Measurements from ENCODE around the gene ZBTB1. TPM values are rescaled to one million over a fixed set of nuclear protein-coding genes. Genes with fewer than 3 reads are reported as not detected.
A peak's percentile ranks its signal among the peaks of the same experiment; 100 is the strongest.

The ZBTB1 gene
- total and polyA plus RNA-seq, 2 experiments from 2014 or later: 37.5 to 60.0 TPM

DNA sequence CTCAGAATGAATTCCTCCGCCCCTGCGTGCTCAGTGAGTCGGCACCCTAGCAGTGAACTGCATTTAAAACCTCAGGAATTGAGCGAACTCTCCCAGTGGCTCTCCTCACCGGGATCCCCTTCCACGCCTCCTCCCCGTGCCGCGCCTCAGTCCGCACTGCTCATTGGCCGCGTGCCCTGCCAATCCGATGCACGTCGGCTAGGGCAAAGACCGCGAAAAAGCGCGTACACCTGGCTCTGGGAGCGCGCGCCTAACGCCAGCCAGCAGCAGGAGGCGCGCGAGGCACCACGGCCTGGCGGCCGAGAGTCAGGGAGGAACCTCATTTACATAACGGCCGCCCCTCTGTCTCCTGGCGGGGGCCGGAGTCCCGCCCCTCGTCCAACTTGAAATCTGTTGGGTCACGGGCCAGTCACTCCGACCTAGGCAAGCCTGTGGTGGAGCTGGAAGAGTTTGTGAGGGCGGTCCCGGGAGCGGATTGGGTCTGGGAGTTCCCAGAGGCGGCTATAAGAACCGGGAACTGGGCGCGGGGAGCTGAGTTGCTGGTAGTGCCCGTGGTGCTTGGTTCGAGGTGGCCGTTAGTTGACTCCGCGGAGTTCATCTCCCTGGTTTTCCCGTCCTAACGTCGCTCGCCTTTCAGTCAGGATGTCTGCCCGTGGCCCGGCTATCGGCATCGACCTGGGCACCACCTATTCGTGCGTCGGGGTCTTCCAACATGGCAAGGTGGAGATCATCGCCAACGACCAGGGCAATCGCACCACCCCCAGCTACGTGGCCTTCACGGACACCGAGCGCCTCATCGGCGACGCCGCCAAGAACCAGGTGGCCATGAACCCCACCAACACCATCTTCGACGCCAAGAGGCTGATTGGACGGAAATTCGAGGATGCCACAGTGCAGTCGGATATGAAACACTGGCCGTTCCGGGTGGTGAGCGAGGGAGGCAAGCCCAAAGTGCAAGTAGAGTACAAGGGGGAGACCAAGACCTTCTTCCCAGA is 35.9 kb downstream of the ZBTB1 start, which contains the start of gene HSPA2:
TSS of gene HSPA2 (plus strand) at position 534 of the 995 bp plus-strand sequence. CDS start at position 643, 109 bp downstream.
- H3F3A ChIP-seq (ENCODE audit: insufficient read depth): peaks cover 52% of the 10 kb centered on the region
- no peaks in the 10 kb centered on the region for H3K36me3 ChIP-seq (ENCODE audit: low read depth)
- peak within 1 kb of the TSS; percentile 87 for H2AFZ ChIP-seq
- H3K4me2 ChIP-seq (ENCODE audit: unreplicated experiment): peak within 1 kb of the TSS; percentile 72
- no peaks in the 10 kb centered on the region for H4K20me1 ChIP-seq (ENCODE audit: insufficient read depth)
- in situ Hi-C loops (cut with MboI): loop anchor here (10.0 kb wide), 1 partner anchor 94 kb away; no protein-coding TSS in a partner anchor
- peaks cover 28% of the 10 kb centered on the region for H3K4me1 ChIP-seq (ENCODE audit: insufficient read depth)
- peak within 1 kb of the TSS; percentile 77 for H3K4me3 ChIP-seq
- 5% methylated on average over 79 of the region's 79 CpGs for WGBS, 2 experiments (ENCODE audit: low coverage in 1 of 2, low lambda C conversion rate in 2 of 2, missing lambda C conversion rate in 2 of 2)
- peak within 1 kb of the TSS; percentile 88 for H3K9ac ChIP-seq
- peaks cover 5% of the 10 kb centered on the region; the same call in 1 of the 2 replicates for H3K79me2 ChIP-seq (ENCODE audit: insufficient read depth)
- H3K9me3 ChIP-seq (ENCODE audit: low read depth): no peaks in the 10 kb centered on the region
- H3K27me3 ChIP-seq (replicated peaks; ENCODE audit: insufficient read depth): no peaks in the 10 kb centered on the region
- peak; percentile 100 for DNase-seq
- TF ChIP-seq EZH2 (IDR thresholded peaks at IDR 0.05; ENCODE audit: insufficient read depth, poor library complexity, severe bottlenecking) (no peak), EZH2phosphoT487 (IDR thresholded peaks at IDR 0.05; ENCODE audit: insufficient read depth, low read depth) (no peak)
- H3K27ac ChIP-seq: peak within 1 kb of the TSS; percentile 92
- H3K9me2 ChIP-seq (ENCODE audit: insufficient read depth): no peaks in the 10 kb centered on the region

DNA sequence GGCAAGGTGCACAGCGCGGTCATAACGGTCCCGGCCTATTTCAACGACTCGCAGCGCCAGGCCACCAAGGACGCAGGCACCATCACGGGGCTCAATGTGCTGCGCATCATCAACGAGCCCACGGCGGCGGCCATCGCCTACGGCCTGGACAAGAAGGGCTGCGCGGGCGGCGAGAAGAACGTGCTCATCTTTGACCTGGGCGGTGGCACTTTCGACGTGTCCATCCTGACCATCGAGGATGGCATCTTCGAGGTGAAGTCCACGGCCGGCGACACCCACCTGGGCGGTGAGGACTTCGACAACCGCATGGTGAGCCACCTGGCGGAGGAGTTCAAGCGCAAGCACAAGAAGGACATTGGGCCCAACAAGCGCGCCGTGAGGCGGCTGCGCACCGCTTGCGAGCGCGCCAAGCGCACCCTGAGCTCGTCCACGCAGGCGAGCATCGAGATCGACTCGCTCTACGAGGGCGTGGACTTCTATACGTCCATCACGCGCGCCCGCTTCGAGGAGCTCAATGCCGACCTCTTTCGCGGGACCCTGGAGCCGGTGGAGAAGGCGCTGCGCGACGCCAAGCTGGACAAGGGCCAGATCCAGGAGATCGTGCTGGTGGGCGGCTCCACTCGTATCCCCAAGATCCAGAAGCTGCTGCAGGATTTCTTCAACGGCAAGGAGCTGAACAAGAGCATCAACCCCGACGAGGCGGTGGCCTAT is 36.8 kb downstream of the ZBTB1 start:
- no peaks in the 10 kb centered on the region for H3K27me3 ChIP-seq (replicated peaks; ENCODE audit: insufficient read depth)
- H3K27ac ChIP-seq: no peak overlapping the region
- H3K9ac ChIP-seq: no peak overlapping the region
- 18 to 20% methylated on average over 72 to 73 of the region's 73 CpGs for whole genome bisulfite sequencing, 2 experiments (ENCODE audit: low coverage in 1 of 2, low lambda C conversion rate in 2 of 2, missing lambda C conversion rate in 2 of 2)
- no peaks in the 10 kb centered on the region for H3K9me3 ChIP-seq (ENCODE audit: low read depth)
- H4K20me1 ChIP-seq (ENCODE audit: insufficient read depth): no peaks in the 10 kb centered on the region
- H3K9me2 ChIP-seq (ENCODE audit: insufficient read depth): no peaks in the 10 kb centered on the region
- in situ Hi-C loops (cut with MboI): loop anchor here (10.0 kb wide), 1 partner anchor 93 kb away; no protein-coding TSS in a partner anchor
- H3K4me3 ChIP-seq: peak overlapping the region; percentile 69
- H3F3A ChIP-seq (ENCODE audit: insufficient read depth): peaks cover 43% of the 10 kb centered on the region
- TF ChIP-seq EZH2 (IDR thresholded peaks at IDR 0.05; ENCODE audit: insufficient read depth, poor library complexity, severe bottlenecking): no peak
- no peak for TF ChIP-seq EZH2phosphoT487 (IDR thresholded peaks at IDR 0.05; ENCODE audit: insufficient read depth, low read depth)
- H2AFZ ChIP-seq: peak overlapping the region; percentile 79
- DNase-seq: peak; percentile 61
- peaks cover 21% of the 10 kb centered on the region for H3K4me1 ChIP-seq (ENCODE audit: insufficient read depth)
- H3K36me3 ChIP-seq (ENCODE audit: low read depth): no peaks in the 10 kb centered on the region
- H3K4me2 ChIP-seq (ENCODE audit: unreplicated experiment): peak overlapping the region; percentile 72
- peaks cover 5% of the 10 kb centered on the region; the same call in 1 of the 2 replicates for H3K79me2 ChIP-seq (ENCODE audit: insufficient read depth)

DNA sequence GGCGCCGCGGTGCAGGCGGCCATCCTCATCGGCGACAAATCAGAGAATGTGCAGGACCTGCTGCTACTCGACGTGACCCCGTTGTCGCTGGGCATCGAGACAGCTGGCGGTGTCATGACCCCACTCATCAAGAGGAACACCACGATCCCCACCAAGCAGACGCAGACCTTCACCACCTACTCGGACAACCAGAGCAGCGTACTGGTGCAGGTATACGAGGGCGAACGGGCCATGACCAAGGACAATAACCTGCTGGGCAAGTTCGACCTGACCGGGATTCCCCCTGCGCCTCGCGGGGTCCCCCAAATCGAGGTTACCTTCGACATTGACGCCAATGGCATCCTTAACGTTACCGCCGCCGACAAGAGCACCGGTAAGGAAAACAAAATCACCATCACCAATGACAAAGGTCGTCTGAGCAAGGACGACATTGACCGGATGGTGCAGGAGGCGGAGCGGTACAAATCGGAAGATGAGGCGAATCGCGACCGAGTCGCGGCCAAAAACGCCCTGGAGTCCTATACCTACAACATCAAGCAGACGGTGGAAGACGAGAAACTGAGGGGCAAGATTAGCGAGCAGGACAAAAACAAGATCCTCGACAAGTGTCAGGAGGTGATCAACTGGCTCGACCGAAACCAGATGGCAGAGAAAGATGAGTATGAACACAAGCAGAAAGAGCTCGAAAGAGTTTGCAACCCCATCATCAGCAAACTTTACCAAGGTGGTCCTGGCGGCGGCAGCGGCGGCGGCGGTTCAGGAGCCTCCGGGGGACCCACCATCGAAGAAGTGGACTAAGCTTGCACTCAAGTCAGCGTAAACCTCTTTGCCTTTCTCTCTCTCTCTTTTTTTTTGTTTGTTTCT is 37.6 kb downstream of the ZBTB1 start:
- peaks cover 5% of the 10 kb centered on the region; the same call in 1 of the 2 replicates for H3K79me2 ChIP-seq (ENCODE audit: insufficient read depth)
- H3K27me3 ChIP-seq (replicated peaks; ENCODE audit: insufficient read depth): no peaks in the 10 kb centered on the region
- peak overlapping the region; percentile 69 for H3K4me3 ChIP-seq
- DNase-seq: peak; percentile 18
- WGBS, 2 experiments (ENCODE audit: low coverage in 1 of 2, low lambda C conversion rate in 2 of 2, missing lambda C conversion rate in 2 of 2): 9 to 14% methylated on average over 61 of the region's 61 CpGs
- H3K9ac ChIP-seq: peak overlapping the region; percentile 46
- no peaks in the 10 kb centered on the region for H4K20me1 ChIP-seq (ENCODE audit: insufficient read depth)
- no peaks in the 10 kb centered on the region for H3K9me2 ChIP-seq (ENCODE audit: insufficient read depth)
- peak overlapping the region; percentile 79 for H2AFZ ChIP-seq
- peaks cover 13% of the 10 kb centered on the region for H3K4me1 ChIP-seq (ENCODE audit: insufficient read depth)
- TF ChIP-seq EZH2 (IDR thresholded peaks at IDR 0.05; ENCODE audit: insufficient read depth, poor library complexity, severe bottlenecking) (no peak), EZH2phosphoT487 (IDR thresholded peaks at IDR 0.05; ENCODE audit: insufficient read depth, low read depth) (no peak)
- in situ Hi-C loops (cut with MboI): loop anchor here (10.0 kb wide), 1 partner anchor 93 kb away; no protein-coding TSS in a partner anchor
- H3K4me2 ChIP-seq (ENCODE audit: unreplicated experiment): peak overlapping the region; percentile 68
- H3K36me3 ChIP-seq (ENCODE audit: low read depth): no peaks in the 10 kb centered on the region
- peaks cover 35% of the 10 kb centered on the region for H3F3A ChIP-seq (ENCODE audit: insufficient read depth)
- H3K9me3 ChIP-seq (ENCODE audit: low read depth): no peaks in the 10 kb centered on the region
- H3K27ac ChIP-seq: no peak overlapping the region
